ENCODE data around the gene DDN.

The DDN gene

DNA sequence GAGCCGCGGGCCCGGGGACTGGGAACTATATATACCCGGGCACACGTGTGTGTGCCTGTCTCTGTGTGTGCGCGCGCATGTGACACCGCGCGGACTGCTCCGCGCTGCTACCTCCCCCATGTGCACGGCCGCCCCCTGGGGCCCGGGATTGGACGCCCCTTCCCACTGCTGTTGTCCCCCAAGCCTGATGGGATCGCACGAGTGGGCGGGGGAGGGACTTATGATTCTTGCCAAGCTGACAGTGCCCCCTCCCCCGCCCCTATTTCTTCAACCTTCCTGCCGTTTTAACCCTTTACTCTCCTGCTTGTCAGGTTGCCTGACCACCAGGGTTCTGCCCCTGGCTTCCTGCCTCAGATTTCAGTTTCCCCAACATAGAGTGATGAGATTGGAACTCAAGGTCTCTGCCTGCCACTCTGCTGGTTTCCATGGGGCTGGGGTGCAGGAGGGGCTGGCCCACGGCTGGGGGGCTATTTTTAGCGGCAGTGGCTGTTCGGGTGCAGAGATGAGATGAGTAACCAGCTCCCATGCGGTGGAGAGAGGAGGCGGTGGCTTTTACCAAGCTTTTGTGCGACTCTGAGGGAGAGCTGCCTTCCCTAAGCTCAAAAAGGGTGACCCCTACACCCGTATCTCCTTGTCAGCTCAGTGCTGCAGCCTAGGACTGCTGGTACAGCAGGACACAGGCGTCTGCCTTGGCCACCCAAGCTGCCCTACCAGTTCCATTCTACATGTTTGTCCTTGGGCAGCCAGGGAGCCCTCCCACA lies at the start of gene DDN:
Gene DDN, minus strand, starts transcription at position 5 of the 761 bp plus-strand sequence. CDS start 88 bp downstream, outside the sequence.
- no peak for DNase-seq (ENCODE audit: extremely low read depth in 1 of 2, low read depth in 1 of 2)

DNA sequence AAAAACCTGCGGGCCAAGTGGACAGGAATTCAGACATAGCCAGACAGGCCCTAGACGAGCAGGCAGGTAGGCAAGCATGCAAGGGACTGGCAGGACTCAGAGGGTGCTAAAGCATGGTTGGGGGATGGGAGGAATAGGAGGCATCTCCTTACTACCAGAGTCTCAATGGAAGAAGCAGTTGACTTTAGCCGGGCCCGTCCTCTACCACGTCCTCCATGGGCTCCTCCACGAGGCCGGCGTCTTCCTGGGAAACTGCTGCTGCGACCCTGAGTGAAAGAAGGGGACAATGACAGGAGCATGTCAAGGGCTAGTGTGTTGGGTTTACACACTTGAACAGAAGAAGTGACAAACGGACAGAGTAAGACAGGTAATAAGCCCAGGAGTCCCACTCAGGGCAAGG lies 49.8 kb upstream of the DDN start:
- no peak for DNase-seq (ENCODE audit: extremely low read depth in 1 of 2, low read depth in 1 of 2)

DNA sequence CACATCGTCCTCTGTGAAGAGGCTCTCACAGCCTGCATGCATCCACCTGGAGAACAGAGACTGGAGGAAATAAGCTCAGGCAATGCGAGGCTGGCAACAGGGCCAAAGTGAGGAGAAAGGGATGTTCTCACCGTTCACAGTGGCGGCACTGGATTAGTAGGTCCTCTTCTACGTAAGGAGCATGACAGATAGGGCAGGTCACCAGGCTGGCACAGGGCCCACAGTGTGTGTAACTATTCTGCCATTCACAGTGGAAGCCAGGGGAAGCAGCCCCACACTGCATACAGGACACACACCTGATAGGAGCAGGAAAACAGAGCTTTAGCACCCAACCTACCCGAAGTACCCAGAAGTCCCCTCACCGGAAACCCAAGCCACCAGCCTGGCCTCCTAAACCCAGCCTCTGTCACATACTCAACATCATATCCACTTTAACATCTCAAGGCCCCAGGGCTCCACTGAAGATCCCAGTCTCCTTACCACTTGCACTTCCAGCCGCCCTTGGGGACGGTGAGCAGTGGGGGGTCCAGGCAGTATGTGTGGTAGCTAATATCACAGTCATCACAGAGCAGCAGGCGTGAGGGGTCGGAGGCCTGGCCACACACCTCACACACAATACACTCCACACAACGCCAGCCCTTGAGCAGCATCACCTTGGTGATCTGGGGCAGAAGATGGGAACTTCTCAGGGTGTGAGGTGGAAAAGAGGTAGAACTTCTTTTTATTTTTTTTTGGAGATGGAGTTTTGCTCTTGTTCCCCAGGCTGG lies 47.1 kb upstream of the DDN start:
- DNase-seq (ENCODE audit: extremely low read depth in 1 of 2, low read depth in 1 of 2) = no peak

- no peak for DNase-seq (ENCODE audit: extremely low read depth in 1 of 2, low read depth in 1 of 2)
Measured at GRCh38 chr12:49044660-49045059, 45.5 kb upstream of the DDN start.

DNA sequence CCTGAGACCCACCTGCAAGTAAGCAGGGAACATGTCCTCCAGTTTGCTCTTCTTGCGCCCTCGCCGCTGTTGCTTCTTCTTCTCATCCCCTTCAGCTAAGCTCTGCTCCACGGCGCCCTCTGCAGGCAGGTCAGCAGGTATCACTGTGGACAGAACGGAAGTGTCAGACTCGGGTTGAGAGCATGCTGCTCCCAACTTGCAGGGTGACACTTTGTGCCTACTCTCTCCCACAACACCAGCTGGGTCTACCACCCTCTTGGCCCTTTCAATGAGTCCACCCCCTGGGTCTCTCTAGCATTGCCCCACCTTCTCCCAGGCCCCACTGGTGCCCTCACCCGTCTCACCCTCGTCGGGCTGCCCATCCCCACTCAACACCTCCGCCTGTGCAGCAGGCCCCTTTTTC lies 44.7 kb upstream of the DDN start:
- peak; percentile 72 to 75 for DNase-seq (ENCODE audit: extremely low read depth in 1 of 2, low read depth in 1 of 2)

DNA sequence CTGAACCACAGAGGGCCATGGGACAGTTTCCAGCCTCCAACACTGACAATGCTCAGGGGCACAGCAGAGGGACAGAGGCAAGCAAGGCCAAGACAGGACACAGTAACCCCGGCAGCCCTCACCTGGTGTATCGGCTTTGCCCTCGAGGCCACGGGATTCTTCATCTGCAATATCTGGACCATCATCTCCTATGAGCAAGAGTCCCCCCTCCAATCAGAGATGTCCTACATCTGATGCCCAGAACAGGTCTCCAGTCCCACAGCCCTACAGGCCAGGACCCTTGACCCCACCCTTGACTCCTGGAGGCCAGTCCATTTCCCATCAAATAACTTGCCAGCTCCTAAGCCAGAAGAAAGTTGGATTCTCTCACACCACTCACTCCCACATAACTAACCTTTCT lies 44.1 kb upstream of the DDN start:
- no peak for DNase-seq (ENCODE audit: extremely low read depth in 1 of 2, low read depth in 1 of 2)

DNA sequence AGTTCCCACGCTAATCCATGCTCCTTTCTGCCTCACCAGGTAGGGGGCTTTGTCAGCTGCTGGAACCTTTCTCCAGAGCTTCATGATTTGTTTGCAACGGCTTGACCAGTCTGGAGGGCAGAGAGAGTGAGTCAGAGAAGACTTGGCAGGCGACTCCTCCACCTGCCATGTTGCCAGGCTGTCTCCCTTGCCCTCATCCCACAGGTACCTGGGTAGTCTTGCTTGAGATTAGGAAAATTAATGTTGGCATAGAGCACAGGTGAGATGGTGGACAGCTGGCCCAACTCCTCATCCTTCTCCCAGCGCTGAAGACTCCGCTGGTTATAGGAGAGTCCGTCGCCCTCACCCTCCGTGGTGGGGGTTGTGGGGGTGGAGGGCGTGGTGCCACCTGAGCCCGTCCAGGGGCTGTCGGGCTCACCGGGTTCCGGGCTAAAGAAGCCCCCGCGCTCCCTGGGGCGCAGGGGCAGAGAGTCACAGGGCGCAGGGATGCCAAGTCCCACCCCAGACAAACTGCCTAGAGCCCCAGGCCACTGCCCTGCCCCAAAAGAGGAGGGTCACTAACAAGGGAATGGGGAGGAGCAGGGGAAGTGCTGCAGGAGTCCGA lies 42.8 kb upstream of the DDN start:
- no peak for DNase-seq (ENCODE audit: extremely low read depth in 1 of 2, low read depth in 1 of 2)

DNA sequence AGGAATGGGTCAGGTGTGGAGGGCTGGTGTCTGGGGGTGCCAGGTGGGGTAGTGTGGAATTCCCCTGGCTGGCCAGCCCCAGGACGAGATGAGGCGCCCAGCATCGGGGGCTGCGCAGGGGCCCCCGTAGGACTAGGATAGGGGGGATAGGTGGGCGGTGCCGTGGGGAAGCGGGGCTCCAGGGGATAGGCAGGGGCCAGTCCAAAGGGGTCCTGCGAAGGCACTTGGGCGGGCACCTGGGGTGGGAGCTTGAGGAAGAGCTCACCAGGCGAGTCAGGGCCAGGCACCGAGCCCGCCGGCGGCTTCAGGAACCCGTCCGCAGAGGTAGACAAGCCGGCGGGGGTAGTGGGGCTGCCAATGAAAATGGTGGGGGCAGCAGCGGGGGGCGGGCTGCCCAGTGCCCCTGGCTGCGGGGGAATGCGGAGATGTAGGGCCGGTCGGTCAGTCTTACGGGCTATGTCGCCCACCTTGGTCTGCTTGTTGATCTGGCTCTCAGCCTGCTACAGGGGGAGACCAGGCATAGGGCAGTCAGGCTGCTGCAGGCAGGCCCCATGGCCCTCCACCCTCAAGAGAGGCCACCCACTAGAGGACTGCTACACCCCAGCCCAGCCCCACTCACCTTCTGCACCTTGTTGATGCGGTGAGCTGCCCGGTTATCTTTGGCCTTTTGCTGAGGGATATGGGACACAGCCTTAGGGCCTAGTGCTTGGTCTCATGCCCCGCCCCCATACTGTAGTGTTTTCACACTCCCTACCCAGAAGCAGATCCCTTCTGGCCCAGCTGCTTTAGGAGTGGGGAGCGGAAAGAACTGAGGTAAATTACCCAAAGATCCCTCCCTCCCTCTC lies 42.1 kb upstream of the DDN start:
- no peak for DNase-seq (ENCODE audit: extremely low read depth in 1 of 2, low read depth in 1 of 2)

GRCh38 chr12:49040364-49040855 lies 41.2 kb upstream of the DDN start:
- DNase-seq (ENCODE audit: extremely low read depth in 1 of 2, low read depth in 1 of 2) = no peak

DNA sequence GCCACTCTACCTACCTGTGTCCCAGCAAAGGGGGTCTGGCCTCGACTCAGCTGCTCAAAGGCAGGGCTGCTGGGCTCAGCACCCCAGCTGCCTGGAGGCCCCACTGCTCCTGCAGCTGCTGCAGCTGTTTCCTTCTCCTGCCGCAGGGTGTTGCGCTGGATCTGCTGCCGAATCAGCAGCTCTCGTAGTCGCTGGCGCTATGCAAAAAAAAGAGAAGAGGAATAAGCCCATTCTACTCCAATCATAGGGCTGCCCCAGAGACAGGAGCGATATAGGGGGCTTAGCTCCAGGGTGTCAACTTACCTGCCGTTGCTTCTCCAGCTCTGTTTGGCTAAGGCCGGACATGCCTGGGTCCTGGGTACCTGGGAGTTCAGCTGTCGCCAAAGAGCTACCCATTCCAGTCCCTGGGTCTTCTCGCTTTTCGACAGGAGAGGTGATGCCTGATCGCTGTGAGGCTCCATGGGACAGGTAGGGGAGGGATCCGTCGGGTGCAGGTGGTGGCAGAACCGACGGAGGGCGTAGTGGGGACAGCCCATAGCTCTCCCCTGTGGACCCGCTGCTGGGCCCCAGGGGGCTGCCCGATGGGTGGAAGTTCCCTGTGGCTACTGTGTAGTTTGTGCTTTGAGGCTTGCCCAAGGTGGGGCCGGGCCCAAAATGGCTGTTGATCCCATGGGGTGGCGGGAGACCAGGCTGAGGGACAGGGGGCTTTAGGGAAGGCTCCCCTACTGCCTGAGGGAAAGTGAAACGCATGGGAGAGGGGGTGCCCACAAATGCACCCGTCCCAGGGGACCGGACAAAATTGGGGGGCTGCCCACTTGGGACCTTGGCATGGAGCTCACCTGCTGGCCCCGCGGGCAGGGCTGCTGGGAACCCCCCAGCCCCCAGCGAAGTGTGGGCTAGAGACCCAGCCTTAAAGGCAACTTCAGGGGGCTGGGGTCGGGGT lies 40.5 kb upstream of the DDN start:
- no peak for DNase-seq (ENCODE audit: extremely low read depth in 1 of 2, low read depth in 1 of 2)

DNA sequence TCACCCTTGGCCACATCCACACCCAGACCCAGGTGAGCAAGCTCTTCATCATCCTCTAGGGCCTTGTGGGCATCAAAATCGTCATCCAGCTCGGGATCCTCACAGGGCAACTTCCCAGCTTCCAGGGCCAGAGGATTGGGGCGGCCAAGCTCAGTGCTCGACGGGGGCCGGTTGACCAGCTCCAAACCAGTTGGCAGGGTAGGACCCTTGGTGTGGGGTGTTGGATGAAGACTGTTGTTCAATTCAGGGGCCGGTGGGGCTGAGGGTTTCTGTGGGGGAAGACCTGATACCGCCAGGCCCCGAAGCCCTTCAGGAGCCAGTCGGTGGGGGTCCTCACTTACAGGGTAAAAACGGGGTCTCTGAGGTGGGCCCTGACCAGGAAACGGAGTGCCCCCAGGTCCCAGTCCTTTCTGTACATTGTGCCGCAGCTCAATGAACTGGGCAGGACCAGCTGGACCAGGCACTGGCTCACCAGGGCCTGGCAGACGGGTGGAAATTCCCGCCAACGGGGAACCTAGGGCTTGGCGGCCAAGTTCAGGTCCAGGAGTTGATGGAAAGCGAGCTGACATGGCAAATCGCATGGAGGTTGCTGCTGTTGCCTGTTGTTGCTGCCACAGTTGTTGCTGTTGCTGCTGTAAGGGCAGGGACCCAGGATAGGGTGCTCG lies 39.2 kb upstream of the DDN start:
- no peak for DNase-seq (ENCODE audit: extremely low read depth in 1 of 2, low read depth in 1 of 2)

GRCh38 chr12:49037947-49038237 lies 38.7 kb upstream of the DDN start:
- DNase-seq (ENCODE audit: extremely low read depth in 1 of 2, low read depth in 1 of 2) = no peak

DNA sequence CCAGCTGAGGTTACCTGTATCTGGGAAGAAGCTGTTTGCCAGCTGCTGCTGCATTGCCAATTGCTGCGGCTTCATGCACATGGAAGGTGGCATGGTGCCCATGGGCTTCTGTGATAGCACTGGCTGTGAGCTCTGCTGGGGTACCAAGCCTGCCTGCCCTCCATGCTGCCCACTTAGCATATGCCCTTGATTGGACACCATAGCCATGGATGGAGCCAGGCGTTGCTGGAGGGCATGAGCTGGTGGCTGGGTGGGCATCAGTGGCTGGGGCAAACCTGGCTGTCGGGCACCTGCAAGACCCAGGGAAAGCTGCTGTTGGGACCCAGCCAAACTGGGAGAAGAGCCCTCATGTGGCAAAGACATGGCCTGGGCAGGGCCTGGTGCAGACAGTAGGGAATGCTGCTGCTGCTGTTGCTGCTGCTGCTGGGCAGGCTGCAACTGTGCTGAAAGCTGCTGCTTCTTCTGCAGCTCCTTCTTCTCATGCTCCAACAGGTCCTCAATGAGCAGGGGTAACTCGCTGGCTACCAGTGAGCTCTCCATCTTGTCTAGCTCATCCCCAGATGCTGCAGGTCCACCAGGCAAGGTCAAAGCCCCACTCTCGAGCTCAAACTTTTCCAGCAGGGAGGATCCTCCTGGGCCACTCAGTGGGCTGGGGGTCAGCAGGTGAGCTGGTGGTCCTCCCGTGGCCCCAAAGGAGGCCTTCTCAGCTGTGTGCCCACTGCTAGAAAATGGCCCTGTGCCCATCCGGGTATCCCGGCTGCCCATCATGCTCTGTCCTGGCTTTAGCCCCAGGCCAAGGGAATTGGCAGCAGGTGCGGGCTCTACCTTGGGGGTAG lies 38.2 kb upstream of the DDN start:
- DNase-seq (ENCODE audit: extremely low read depth in 1 of 2, low read depth in 1 of 2) = no peak

GRCh38 chr12:49036029-49036428 lies 36.9 kb upstream of the DDN start:
- DNase-seq (ENCODE audit: extremely low read depth in 1 of 2, low read depth in 1 of 2) = no peak

- no peak for DNase-seq (ENCODE audit: extremely low read depth in 1 of 2, low read depth in 1 of 2)
Measured at GRCh38 chr12:49034286-49034622, 35.1 kb upstream of the DDN start.

- DNase-seq (ENCODE audit: extremely low read depth in 1 of 2, low read depth in 1 of 2) = no peak
Measured at GRCh38 chr12:49033611-49034285, 34.6 kb upstream of the DDN start.

GRCh38 chr12:49032679-49033447 lies 33.7 kb upstream of the DDN start:
- DNase-seq (ENCODE audit: extremely low read depth in 1 of 2, low read depth in 1 of 2) = no peak
